ENCODE data around the gene TRAPPC12. TPM values are rescaled to one million over a fixed set of nuclear protein-coding genes. Genes with fewer than 3 reads are reported as not detected.

The TRAPPC12 gene
- total RNA-seq, 1 experiment from 2014 or later = 86.0 TPM

- Histone ChIP-seq H4K8ac (replicated peaks; ENCODE audit: insufficient read length, low read depth, low read length) (no peak overlapping the region), H2BK12ac (ENCODE audit: insufficient read length, low read depth, low read length) (no peak overlapping the region), H3K23ac (ENCODE audit: insufficient read length, low read depth, low read length) (no peak overlapping the region), H3K18ac (ENCODE audit: insufficient read length, low read depth, low read length) (no peak overlapping the region), H3T11ph (ENCODE audit: low read length) (no peak overlapping the region), H3K79me1 (ENCODE audit: insufficient read depth, low read depth, low read length, poor library complexity, severe bottlenecking) (no peaks in the 10 kb centered on the region), H4K91ac (ENCODE audit: insufficient read length, low read depth, low read length) (no peak overlapping the region), H3K9me3 (ENCODE audit: control insufficient read depth, low read depth, low read length) (no peaks in the 10 kb centered on the region), H3K56ac (ENCODE audit: insufficient read length, low read depth, low read length) (no peak overlapping the region), H3K14ac (ENCODE audit: insufficient read depth, low read length) (no peak overlapping the region), H3K27ac (ENCODE audit: insufficient read length, low read depth, low read length) (no peak overlapping the region), H2BK15ac (ENCODE audit: low read depth, low read length) (no peak overlapping the region), H3K9ac (ENCODE audit: extremely low read depth, insufficient read length, low read length) (no peak overlapping the region), H2AK5ac (ENCODE audit: insufficient read length, low read length) (no peak overlapping the region), H4K20me1 (ENCODE audit: control insufficient read depth, insufficient read depth, insufficient read length) (no peaks in the 10 kb centered on the region), H3K23me2 (ENCODE audit: insufficient read length, low read depth, low read length, poor library complexity, severe bottlenecking) (no peaks in the 10 kb centered on the region), H3K4me1 (ENCODE audit: insufficient read depth, low read length) (no peaks in the 10 kb centered on the region), H3K4me2 (ENCODE audit: insufficient read depth, insufficient read length, low read length) (no peak overlapping the region), H3K4ac (ENCODE audit: low read depth, low read length) (no peak overlapping the region), H3K27me3 (ENCODE audit: insufficient read depth, low read length) (no peaks in the 10 kb centered on the region), H4K5ac (ENCODE audit: insufficient read length, low read depth, low read length) (no peak overlapping the region), H2BK5ac (ENCODE audit: insufficient read length, low read length) (no peak overlapping the region), H2BK120ac (ENCODE audit: low read depth, low read length, poor library complexity, severe bottlenecking) (no peak overlapping the region), H3K79me2 (ENCODE audit: insufficient read depth, low read length) (no peaks in the 10 kb centered on the region), H2BK20ac (ENCODE audit: low read depth, low read length, poor library complexity, severe bottlenecking) (no peak overlapping the region), H2AFZ (ENCODE audit: low read length) (no peak overlapping the region)
- DNase-seq = no peak
- H3K4me3 Mint-ChIP-seq = no peak overlapping the region
- H3K36me3 Mint-ChIP-seq (ENCODE audit: insufficient read depth in 1 of 3, low read depth in 3 of 3) = peaks cover 19 to 33% (median 23%) of the 10 kb centered on the region in 3 experiments
- peaks cover 3 to 8% of the 10 kb centered on the region in 2 experiments; a peak in 3 of 5 replicates for H3K9me3 Mint-ChIP-seq
- no peak for TF ChIP-seq CTCF (conservative IDR thresholded peaks at IDR 0.05)
- WGBS (ENCODE audit: extremely low coverage, insufficient read length, low lambda C conversion rate) = no CpG with 5 or more reads among the region's 11 CpGs
- no peak overlapping the region for H3K27ac Mint-ChIP-seq
- H3K27me3 Mint-ChIP-seq (ENCODE audit: low read depth) = peaks cover 1% of the 10 kb centered on the region; the same call in 1 of the 2 replicates
- peaks cover 4 to 13% of the 10 kb centered on the region in 2 experiments for H3K4me1 Mint-ChIP-seq
These were observed 105.7 kb downstream of the TRAPPC12 start for GRCh38 chr2:3485166-3485565.

Data from H9 (cell line).